Measurements from ENCODE around the gene BACE1-AS.
"Not testable (repeated sequence)": the region's sequence is repeated elsewhere in the genome, so short reads cannot be mapped to it uniquely, and the experiment has no call there.

BACE1-AS gene

GRCh38 chr11:117290809-117291396, at the start of gene BACE1-AS:
Gene BACE1-AS, plus strand, starts transcription at chr11:117291346.
- no peak for DNase-seq (ENCODE audit: low read depth in 2 of 2)

DNA sequence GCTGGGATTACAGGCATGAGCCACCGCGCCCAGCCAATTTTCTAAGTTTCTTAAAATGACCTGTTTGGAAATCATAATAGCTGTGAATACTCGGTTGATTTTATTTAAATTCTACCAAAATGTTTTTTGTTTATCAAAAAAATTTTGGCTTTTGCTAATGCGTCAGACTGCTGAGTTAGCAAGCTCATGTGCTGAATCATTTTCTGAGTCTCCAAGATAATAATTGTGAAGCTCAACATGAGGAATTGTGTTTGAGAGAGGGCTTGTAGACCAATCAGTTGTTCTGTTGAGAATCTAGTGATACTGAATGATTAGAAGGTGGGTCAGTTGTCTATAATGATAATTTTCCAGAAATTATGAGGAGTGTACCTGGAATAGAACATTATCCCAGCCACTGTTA, 42.8 kb upstream of the BACE1-AS start:
- no peak for DNase-seq (ENCODE audit: low read depth in 2 of 2)

GRCh38 chr11:117249571-117249970, 41.6 kb upstream of the BACE1-AS start:
- no peak for DNase-seq (ENCODE audit: low read depth in 2 of 2)

DNA sequence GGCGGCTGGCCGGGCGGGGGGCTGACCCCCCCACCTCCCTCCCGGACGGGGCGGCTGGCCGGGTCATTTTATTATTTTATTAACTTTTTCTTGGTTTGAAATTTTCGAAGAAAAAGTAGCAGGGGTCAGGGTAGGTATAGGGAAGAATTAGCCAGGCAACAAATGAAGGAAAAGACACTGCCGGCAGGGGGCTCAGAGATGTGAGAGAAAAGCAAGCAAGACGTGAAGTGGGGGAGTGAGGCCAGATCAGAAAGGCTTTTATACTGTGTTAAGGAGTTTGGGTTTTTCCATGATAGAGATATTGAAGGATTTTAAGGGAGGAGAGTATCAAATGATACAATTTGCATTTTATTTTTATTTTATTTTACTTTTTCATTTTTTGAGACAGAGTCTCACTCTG, 39.6 kb upstream of the BACE1-AS start:
- DNase-seq (ENCODE audit: low read depth in 2 of 2), result no peak

- no peak for DNase-seq (ENCODE audit: low read depth in 2 of 2)
These were observed 35.2 kb upstream of the BACE1-AS start for GRCh38 chr11:117255966-117256365.

DNA sequence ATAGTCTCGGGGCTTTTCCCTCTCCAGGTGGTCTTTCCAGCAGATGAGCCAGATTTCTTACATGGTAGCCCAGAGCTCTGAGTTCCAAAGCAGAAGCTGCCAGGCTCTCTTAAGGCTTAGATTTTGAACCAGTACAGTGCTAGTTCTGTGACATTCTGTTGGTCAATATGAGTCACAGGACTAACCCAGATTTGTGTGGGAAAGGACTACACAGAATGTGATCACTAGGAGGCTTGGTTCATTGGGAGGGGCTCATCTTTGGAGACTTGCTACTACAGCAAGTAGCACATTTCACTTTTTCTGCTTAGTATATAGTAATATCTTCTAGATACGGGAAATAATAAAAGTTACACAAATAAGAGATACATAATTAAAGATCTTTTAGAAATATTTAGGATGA, 34.6 kb upstream of the BACE1-AS start:
- no peak for DNase-seq (ENCODE audit: low read depth in 2 of 2)

DNA sequence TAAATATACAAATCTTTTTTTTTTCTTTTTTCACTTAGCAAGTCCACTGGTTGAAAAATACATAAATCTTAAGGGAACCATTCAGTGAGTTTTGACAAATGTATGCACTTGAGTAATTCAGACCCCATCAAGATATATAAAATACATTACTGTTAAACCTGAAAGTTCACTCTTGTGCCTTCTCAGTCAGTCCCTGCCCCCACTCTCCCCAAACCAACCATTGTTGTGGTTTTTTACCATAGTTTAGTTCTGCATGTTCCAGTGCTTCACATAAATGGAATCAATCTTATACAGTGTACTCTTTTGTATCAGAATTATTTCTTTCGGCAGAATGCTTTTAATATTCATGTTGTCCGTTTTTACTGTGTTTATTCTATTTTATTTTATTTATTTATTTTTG, 32.6 kb upstream of the BACE1-AS start:
- no peak for DNase-seq (ENCODE audit: low read depth in 2 of 2)

GRCh38 chr11:117259417-117259816, 31.7 kb upstream of the BACE1-AS start:
- no peak for DNase-seq (ENCODE audit: low read depth in 2 of 2)

GRCh38 chr11:117264624-117265323, 26.4 kb upstream of the BACE1-AS start:
- DNase-seq (ENCODE audit: low read depth in 2 of 2), result not testable (repeated sequence)

DNA sequence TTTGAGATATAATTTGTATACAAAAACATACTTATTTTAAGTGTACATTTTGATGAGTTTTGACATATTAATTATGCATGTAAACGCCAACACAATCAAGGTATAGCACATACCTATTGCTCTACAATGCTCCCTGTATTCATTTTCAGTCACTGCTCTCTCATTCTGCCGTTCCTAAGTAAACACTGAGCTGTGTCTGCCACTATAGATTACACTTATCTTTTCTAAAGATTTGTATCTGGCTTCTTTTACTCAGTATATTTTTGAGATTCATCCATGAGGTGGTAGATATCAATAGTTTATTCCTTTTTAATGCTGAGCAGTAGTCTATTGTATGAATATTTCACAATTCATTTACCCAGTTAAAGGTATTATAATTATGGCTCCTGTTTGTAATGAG, 25.4 kb upstream of the BACE1-AS start:
- no peak for DNase-seq (ENCODE audit: low read depth in 2 of 2)

DNA sequence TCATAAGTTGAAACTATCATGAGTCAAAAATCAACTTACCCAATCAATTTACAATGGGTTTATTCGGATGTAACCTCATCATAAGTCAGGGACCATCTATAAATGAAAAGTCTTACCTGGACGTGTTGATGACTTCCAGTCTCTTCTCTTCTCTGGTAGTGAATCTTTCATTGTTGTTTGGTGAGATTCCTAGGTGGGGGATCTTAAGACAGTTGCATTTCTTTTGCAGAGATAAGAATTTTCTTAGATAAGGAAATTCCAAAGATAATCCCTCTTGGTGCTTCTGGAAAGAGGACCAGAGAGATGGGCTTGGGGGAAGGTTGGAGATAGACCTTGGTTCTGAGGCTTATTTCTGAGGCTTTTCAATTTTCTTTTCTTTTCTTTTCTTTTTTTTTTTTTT, 21.3 kb upstream of the BACE1-AS start:
- DNase-seq (ENCODE audit: low read depth in 2 of 2), result no peak

GRCh38 chr11:117271208-117271607, 19.9 kb upstream of the BACE1-AS start:
- DNase-seq (ENCODE audit: low read depth in 2 of 2), result no peak

GRCh38 chr11:117272175-117272574, 19.0 kb upstream of the BACE1-AS start:
- not testable (repeated sequence) for DNase-seq (ENCODE audit: low read depth in 2 of 2)

DNA sequence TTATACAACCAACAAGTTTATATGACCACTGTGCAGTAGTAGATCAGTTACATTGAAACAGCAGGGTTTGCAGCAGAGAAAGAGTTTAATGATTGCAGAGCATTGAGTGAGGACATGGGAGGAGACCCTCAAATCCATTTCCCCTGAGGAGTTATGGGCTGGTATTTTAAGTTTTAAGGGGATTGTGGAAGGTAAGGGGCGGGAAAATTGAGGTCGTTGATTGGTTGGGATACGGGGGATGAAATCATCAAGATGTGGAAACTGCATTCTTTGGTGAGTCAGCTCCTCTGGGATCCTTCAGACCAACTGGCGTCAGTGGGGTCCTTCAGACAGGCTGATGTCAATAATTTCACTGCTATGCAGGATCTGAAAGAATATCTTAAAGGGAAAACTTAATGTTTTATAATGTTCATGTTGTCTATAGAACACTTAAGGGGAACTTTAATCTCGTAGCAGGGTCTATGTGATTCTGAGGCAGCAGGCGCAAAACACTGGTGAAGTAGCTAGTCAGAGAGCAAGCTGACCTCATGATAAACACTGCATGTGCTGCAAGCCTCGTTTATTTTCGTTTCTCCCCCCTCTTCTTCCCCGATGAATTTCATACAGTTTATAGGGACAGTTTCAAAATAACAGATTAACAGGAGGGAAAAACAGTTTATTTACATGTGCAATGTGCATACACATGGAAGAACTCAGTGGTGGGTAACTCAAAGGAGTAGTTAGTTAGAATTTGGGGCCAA, 17.4 kb upstream of the BACE1-AS start:
- DNase-seq (ENCODE audit: low read depth in 2 of 2), result no peak

GRCh38 chr11:117278347-117278746, 12.8 kb upstream of the BACE1-AS start:
- DNase-seq (ENCODE audit: low read depth in 2 of 2), result no peak

DNA sequence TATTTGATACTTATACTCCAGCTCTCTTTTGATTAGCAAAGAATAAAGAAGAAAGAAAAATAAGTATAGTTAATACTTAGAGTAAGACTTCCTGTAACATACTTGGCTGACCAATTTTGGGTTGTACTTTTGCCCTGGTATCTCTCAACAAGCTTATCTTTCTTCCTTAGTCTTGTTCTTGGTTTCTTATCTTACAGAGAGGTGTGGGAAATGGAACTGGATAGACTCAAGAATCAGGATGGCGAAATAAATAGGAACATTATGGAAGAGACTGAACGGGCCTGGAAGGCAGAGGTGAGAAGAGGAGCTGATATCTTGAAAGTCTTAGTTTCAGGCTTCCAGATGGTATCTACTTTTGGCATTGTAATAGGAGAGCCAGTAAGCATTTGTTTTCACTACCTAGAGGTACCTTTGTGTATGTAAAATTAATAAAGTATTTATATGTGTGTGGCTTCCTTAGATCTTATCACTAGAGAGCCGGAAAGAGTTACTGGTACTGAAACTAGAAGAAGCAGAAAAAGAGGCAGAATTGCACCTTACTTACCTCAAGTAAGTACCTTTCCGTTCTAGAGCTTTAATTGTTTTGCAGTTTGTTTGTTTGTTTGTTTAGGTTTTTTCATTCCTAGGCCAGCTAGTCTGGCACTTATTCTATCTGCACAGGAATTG, 11.3 kb upstream of the BACE1-AS start:
- no peak for DNase-seq (ENCODE audit: low read depth in 2 of 2)

DNA sequence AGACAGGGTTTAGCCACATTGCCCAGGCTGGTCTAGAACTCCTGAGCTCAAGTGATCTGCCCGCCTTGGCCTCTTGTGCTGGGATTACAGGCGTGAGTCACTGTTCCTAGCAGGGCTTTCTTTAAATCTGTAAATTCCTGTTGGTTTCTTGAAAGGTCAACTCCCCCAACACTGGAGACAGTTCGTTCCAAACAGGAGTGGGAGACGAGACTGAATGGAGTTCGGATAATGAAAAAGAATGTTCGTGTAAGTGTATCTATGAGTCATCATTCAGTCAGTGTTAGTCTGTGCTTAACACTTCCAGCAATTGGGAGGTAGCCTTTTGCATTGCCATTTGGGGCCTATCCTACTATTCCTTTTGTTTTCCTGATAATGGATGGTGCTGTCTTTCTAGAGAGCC, 10.0 kb upstream of the BACE1-AS start:
- no peak for DNase-seq (ENCODE audit: low read depth in 2 of 2)

DNA sequence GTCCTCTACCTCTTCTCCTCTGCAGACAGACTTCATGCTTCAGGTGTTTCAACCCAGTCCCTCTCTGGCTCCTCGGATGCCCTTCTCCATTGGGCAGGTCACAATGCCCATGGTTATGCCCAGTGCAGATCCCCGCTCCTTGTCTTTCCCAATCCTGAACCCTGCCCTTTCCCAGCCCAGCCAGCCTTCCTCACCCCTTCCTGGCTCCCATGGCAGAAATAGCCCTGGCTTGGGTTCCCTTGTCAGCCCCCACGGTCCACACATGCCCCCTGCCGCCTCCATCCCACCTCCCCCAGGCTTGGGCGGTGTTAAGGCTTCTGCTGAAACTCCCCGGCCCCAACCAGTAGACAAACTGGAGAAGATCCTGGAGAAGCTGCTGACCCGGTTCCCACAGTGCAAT, 9.3 kb upstream of the BACE1-AS start:
- DNase-seq (ENCODE audit: low read depth in 2 of 2), result no peak

- no peak for DNase-seq (ENCODE audit: low read depth in 2 of 2)
These were observed 8.2 kb upstream of the BACE1-AS start for GRCh38 chr11:117282956-117283355.

DNA sequence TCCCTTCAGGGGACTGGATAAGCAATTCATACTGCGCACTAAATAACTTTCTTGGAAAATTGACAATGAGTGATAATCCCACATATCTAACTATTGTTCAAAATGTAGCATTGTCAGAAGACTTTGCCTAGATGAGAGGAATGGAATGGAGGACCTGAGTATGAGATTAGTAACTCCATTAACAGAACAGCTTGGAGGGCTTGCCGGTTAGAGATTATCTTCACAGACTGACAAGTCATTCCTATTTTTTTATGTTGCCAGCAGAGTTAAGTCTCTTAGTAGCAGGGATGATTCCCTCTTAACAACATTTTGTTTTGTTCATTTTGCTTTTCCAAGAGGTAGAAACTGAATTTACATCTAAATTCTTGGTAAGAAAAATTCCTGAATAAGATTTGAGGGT, 7.1 kb upstream of the BACE1-AS start:
- no peak for DNase-seq (ENCODE audit: low read depth in 2 of 2)

GRCh38 chr11:117286588-117286987, 4.6 kb upstream of the BACE1-AS start:
- DNase-seq (ENCODE audit: low read depth in 2 of 2), result no peak

DNA sequence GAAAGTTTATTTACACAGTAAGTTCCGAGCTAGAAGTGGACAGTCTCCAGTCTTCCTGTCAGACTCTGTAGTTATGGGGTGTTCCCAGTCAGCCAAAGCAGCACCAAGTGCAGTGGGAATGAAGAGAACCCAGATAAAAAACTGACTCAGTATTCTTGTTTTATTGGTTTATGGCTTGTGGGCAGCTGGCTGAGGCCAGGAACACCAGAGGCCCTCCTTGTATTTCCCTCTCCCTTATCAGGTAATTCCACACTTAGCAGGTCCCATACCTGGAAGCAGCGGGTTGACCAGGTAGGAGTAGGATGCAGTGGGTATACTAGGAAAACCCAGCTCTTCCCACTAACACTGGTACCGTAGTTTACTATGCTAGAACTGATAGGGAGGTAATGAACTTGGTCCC, 3.5 kb upstream of the BACE1-AS start:
- DNase-seq (ENCODE audit: low read depth in 2 of 2), result no peak

GRCh38 chr11:117289795-117290194, 1.4 kb upstream of the BACE1-AS start:
- no peak for DNase-seq (ENCODE audit: low read depth in 2 of 2)

Data from stimulated activated CD4-positive, alpha-beta T cell treated with anti-CD3 and anti-CD28 coated beads, Interleukin-12 subunit alpha, Interleukin-12 subunit beta, amount 100 ng/mL, for 24 hours (primary cell).